HG03139 (cell line): ENCODE data around the gene MANEAL.
A peak's percentile ranks its signal among the peaks of the same experiment; 100 is the strongest.

Source experiments
- ATAC-seq: cut with Tn5 transposase; IDR thresholded peaks from one replicate; pipeline ENCODE4 v1.9.1; 2021; ENCODE audit not compliant: unreplicated experiment

Gene MANEAL

GRCh38 chr1:37782491-37782890 lies 11.2 kb upstream of the MANEAL start:
- ATAC-seq, result no peak

GRCh38 chr1:37792943-37793686 lies 532 bp upstream of the MANEAL start:
- ATAC-seq, result no peak

GRCh38 chr1:37794372-37795339 lies 1.0 kb downstream of the MANEAL start:
- ATAC-seq, result no peak

- no peak for ATAC-seq
Observed at GRCh38 chr1:37795340-37796125, 1.9 kb downstream of the MANEAL start.

GRCh38 chr1:37797750-37798345 lies 4.2 kb downstream of the MANEAL start:
- no peak for ATAC-seq

- ATAC-seq, result no peak
Observed at GRCh38 chr1:37802439-37802838, 8.8 kb downstream of the MANEAL start.

- no peak for ATAC-seq
Observed at GRCh38 chr1:37807220-37807554, 13.5 kb downstream of the MANEAL start.

GRCh38 chr1:37807555-37808368 lies 14.1 kb downstream of the MANEAL start, which contains the start of the genes C1orf122 and YRDC:
TSS of gene C1orf122 (plus strand) at chr1:37807790. CDS start at chr1:37808405, 615 bp downstream.
TSS of gene YRDC (minus strand) at chr1:37808208. CDS start at chr1:37808180, 28 bp downstream.
- peak; percentile 85 for ATAC-seq

GRCh38 chr1:37808369-37809319 lies 15.0 kb downstream of the MANEAL start:
- peak; percentile 28 for ATAC-seq

GRCh38 chr1:37809942-37810341 lies 16.3 kb downstream of the MANEAL start:
- ATAC-seq, result no peak

GRCh38 chr1:37811027-37811655 lies 17.5 kb downstream of the MANEAL start:
- no peak for ATAC-seq

GRCh38 chr1:37813529-37814145 lies 20.0 kb downstream of the MANEAL start:
- no peak for ATAC-seq

GRCh38 chr1:37814252-37814651 lies 20.6 kb downstream of the MANEAL start:
- ATAC-seq, result no peak

- no peak for ATAC-seq
Observed at GRCh38 chr1:37817481-37817880, 23.8 kb downstream of the MANEAL start.

GRCh38 chr1:37821481-37821880 lies 27.8 kb downstream of the MANEAL start:
- ATAC-seq, result no peak

- ATAC-seq, result no peak
Observed at GRCh38 chr1:37822906-37823815, 29.5 kb downstream of the MANEAL start.

- no peak for ATAC-seq
Observed at GRCh38 chr1:37824001-37824400, 30.4 kb downstream of the MANEAL start.
